OCI-LY7 (cell line): ENCODE results near the gene CARS1. TPM values are rescaled to one million over a fixed set of nuclear protein-coding genes. Genes with fewer than 3 reads are reported as not detected.

Experiments
- BruUV-seq: library from RNA; stranded (reverse); fragments of 400-500 nt; replicated peaks from 2 replicates; lab custom pipeline; 2021; lab: Mats Ljungman, UMichigan
- CTCF ChIA-PET: fragments of 300-600 bp; sonication (Branson Sonifier 250); formaldehyde crosslinking; loops from one replicate; lab custom pipeline; 2022; ENCODE audit warnings: antibody characterized with exemption; ENCODE audit not compliant: unreplicated experiment; lab: Charles Lee
- POLR2A ChIA-PET: fragments of 300-600 bp; sonication (Branson Sonifier 250); formaldehyde crosslinking; loops from one replicate; lab custom pipeline; 2022; ENCODE audit warnings: antibody characterized with exemption; lab: Charles Lee
- DNase-seq: peaks from one replicate; pipeline ENCODE4 v3.0.0-alpha.2; 2015; ENCODE audit warnings: low spot score
- H2AFZ ChIP-seq: fragments of 200-600 bp; sonication (generic), shearing (Covaris generic); 2 replicates; pipeline ENCODE4 v1.6.1; 2014; ENCODE audit warnings: mild to moderate bottlenecking, antibody characterized with exemption, low read length, moderate library complexity
- H3K27ac ChIP-seq: fragments of 200-600 bp; sonication (generic); 2 replicates; pipeline ENCODE4 v1.5.1; 2014; ENCODE audit warnings: mixed run types, low read depth, mild to moderate bottlenecking, moderate library complexity, low read length, inconsistent platforms; ENCODE audit not compliant: poor library complexity, severe bottlenecking
- H3K36me3 ChIP-seq: fragments of 200-600 bp; sonication (generic); 2 replicates; pipeline ENCODE4 v1.6.1; 2014; ENCODE audit warnings: mild to moderate bottlenecking, antibody characterized with exemption, low read length, moderate library complexity, mixed read lengths; ENCODE audit not compliant: insufficient read depth
- H3K4me1 ChIP-seq: fragments of 200-600 bp; sonication (generic); 2 replicates; pipeline ENCODE4 v1.5.1; 2014; ENCODE audit warnings: mild to moderate bottlenecking, low read length; ENCODE audit not compliant: insufficient read depth, poor library complexity, severe bottlenecking
- H3K4me2 ChIP-seq: fragments of 200-600 bp; sonication (generic); 2 replicates; pipeline ENCODE4 v1.6.1; 2014; ENCODE audit warnings: mild to moderate bottlenecking, low read length
- H3K4me3 ChIP-seq: fragments of 200-600 bp; sonication (generic); 2 replicates; pipeline ENCODE4 v1.5.1; 2014; ENCODE audit warnings: mild to moderate bottlenecking, low read depth, low read length; ENCODE audit not compliant: poor library complexity, severe bottlenecking
- H3K79me2 ChIP-seq: fragments of 200-600 bp; sonication (generic); 2 replicates; pipeline ENCODE4 v1.6.1; 2016; ENCODE audit warnings: low read depth, mild to moderate bottlenecking, low read length, moderate library complexity, mixed read lengths; ENCODE audit not compliant: insufficient read depth
- H3K9me2 ChIP-seq: fragments of 200-600 bp; sonication (generic); 2 replicates; pipeline ENCODE4 v1.6.1; 2016; ENCODE audit warnings: mild to moderate bottlenecking, low read length, mixed read lengths; ENCODE audit not compliant: insufficient read depth
- H3K9me3 ChIP-seq: fragments of 200-600 bp; sonication (generic); 2 replicates; pipeline ENCODE4 v1.6.1; 2014; ENCODE audit warnings: mild to moderate bottlenecking, mixed run types, low read length, mixed read lengths
- H4K20me1 ChIP-seq: fragments of 200-600 bp; sonication (generic); 2 replicates; pipeline ENCODE4 v1.6.1; 2014; ENCODE audit warnings: mild to moderate bottlenecking, antibody characterized with exemption, low read length, moderate library complexity, mixed read lengths; ENCODE audit not compliant: insufficient read depth
- EZH2phosphoT487 ChIP-seq: fragments of 200-600 bp; sonication (generic); IDR thresholded peaks from 2 replicates; pipeline ENCODE4 v1.6.1; 2018; ENCODE audit warnings: low read depth, borderline replicate concordance, mild to moderate bottlenecking, mixed run types, antibody characterized with exemption, low read length, moderate library complexity, mixed read lengths
- intact Hi-C: fragments of 100-400 bp; cut with micrococcal nuclease; formaldehyde crosslinking; loops from one replicate; pipeline ENCODE4 v1.10.0; 2022; ENCODE audit not compliant: unreplicated experiment
- total RNA-seq, 2 experiments: library from RNA; depleted of rRNA in 1 of 2; stranded (reverse); fragments of >200 nt in 1 of 2; shearing (Covaris generic) in 1 of 2; gene quantifications; 2 replicates each; pipeline ENCODE4 v1.2.3, GENCODE V29; 2014 to 2022
- TF ChIP-seq, protein P1 (sequence below): fragments of 200-600 bp; sonication (generic); conservative IDR thresholded peaks from 2 replicates; pipeline ENCODE4 v1.5.1; 2014; ENCODE audit warnings: mild to moderate bottlenecking, antibody characterized with exemption, low read length, moderate library complexity, mixed read lengths

CARS1 gene
- total RNA-seq, 2 experiments from 2014 or later = 58.3 to 88.8 TPM

DNA sequence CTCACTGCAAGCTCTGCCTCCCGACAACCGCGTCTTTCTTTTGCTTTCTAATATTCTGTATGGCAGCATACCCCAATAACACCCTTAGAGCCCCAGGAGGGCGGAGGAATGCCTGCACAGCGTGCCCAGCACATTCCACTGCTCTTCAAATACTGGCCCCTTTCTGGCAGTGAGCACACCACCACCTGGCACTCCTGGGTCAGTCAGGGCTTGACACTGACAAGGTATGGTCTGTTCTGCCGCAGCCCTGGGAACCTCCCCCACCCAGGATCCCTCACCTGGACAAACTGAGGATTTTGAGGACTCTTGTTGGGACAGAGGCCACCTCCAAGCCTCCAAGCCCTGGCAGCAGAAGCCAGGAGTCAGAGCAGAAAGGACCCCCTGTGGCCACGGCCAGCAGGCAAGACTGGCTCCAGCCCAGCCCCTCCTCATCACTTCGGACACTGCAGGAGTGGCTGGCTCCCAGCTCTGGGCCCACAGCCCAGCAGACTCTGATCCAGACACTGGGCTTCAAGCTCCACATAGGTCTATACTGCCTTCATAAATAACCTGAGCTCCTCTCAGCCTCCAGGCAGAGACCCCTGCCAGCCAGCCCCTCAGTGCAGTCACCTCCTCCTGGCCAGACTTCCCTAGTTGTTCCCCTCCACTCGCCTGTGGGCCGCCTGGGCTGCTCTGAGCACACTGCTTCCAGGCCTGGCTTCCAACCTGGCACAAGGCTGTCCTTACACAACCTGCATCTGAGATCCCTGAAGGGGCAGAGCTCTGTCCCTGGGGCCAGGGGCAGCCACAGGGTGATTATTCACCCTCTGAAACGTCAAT lies 14.5 kb downstream of the CARS1 start:
- ChIA-PET CTCF (no interaction called here), POLR2A (no interaction called here)
- no peak overlapping the region for H3K4me2 ChIP-seq
- no peaks in the 10 kb centered on the region for H3K9me2 ChIP-seq
- H3K79me2 ChIP-seq = no peaks in the 10 kb centered on the region; the same call in 1 of the 2 replicates
- no peak overlapping the region for H2AFZ ChIP-seq
- no peak for DNase-seq
- no peak overlapping the region for H3K4me3 ChIP-seq
- intact Hi-C loops = no loop called here
- TF ChIP-seq, protein P1, sequence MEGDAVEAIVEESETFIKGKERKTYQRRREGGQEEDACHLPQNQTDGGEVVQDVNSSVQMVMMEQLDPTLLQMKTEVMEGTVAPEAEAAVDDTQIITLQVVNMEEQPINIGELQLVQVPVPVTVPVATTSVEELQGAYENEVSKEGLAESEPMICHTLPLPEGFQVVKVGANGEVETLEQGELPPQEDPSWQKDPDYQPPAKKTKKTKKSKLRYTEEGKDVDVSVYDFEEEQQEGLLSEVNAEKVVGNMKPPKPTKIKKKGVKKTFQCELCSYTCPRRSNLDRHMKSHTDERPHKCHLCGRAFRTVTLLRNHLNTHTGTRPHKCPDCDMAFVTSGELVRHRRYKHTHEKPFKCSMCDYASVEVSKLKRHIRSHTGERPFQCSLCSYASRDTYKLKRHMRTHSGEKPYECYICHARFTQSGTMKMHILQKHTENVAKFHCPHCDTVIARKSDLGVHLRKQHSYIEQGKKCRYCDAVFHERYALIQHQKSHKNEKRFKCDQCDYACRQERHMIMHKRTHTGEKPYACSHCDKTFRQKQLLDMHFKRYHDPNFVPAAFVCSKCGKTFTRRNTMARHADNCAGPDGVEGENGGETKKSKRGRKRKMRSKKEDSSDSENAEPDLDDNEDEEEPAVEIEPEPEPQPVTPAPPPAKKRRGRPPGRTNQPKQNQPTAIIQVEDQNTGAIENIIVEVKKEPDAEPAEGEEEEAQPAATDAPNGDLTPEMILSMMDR = no peak
- no peak for TF ChIP-seq EZH2phosphoT487
- BruUV-seq = no TSS peak
- H3K36me3 ChIP-seq = peaks cover 71% of the 10 kb centered on the region
- H3K27ac ChIP-seq = no peak overlapping the region
- no peaks in the 10 kb centered on the region for H4K20me1 ChIP-seq
- H3K9me3 ChIP-seq = no peaks in the 10 kb centered on the region
- H3K4me1 ChIP-seq = no peaks in the 10 kb centered on the region

DNA sequence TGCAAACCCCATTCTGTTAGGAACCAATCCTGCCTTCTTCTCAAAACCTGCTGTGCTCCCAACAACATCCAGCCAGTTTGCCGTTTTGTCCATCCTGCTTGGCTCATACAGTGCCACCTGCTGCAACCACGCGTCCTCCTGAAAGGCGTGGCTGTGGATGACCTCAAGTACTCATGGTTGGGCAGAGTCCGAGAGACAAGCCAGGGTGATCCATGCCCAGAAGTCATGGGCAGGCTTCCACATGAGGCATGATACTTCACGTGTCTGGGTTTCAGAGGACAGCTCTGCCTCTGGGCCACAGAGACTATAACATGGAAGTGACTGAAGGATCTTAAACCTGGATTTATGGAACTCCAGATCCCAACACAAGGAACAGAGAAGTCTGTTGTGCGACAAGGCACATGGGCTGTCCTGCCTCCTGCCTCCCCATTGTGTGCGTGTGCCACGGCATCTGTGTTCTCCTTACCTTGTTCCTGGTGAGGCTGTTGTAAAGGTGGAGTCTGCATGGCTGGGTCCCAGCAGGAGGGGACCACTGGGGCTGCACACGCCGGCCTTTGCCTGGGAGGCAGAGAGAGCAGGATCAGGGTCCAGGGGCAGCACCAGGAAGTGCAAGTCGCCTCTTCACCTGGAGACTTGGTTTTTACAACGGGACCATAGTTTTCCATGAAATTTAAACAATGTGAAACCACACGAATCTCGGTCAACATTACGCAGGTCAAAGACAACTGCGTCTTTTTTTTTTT lies 15.4 kb downstream of the CARS1 start:
- BruUV-seq = no TSS peak
- H3K36me3 ChIP-seq = peaks cover 72% of the 10 kb centered on the region
- H4K20me1 ChIP-seq = no peaks in the 10 kb centered on the region

DNA sequence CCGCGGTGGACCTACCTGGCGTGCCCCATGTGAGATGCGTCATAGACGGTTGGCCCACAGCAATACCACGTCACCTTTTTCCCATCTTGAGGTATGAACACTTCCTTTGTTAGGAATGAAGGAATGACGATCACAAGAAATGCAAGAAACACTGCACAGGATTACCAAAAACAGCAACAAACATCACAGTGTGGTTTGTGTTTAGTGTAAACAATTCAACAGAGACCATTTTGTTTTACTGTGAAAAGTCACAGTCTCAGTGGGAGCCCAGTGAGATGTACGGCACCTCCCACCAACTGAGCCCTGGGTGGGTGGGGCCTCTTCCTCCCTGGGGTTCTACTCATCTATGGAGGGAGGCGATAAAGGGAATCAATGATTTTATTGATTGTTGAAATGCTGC lies 16.3 kb downstream of the CARS1 start:
- no TSS peak for BruUV-seq
- POLR2A ChIA-PET = no interaction called here
- Histone ChIP-seq H3K79me2 (no peaks in the 10 kb centered on the region), H4K20me1 (no peaks in the 10 kb centered on the region), H3K4me3 (no peak overlapping the region), H3K36me3 (peaks cover 72% of the 10 kb centered on the region), H3K4me1 (peaks cover 14% of the 10 kb centered on the region), H3K4me2 (no peak overlapping the region), H3K9me3 (no peaks in the 10 kb centered on the region), H2AFZ (no peak overlapping the region), H3K27ac (no peak overlapping the region), H3K9me2 (no peaks in the 10 kb centered on the region)
- no peak for TF ChIP-seq EZH2phosphoT487
- TF ChIP-seq, protein P1 = no peak
- CTCF ChIA-PET = no interaction called here
- DNase-seq = no peak
- intact Hi-C loops = no loop called here

More for the DNA sequence above, 15.4 kb downstream of the CARS1 start:
- H3K4me2 ChIP-seq = no peak overlapping the region
- H3K9me2 ChIP-seq = no peaks in the 10 kb centered on the region
- no peak overlapping the region for H3K4me3 ChIP-seq
- CTCF ChIA-PET = no interaction called here
- DNase-seq = no peak
- POLR2A ChIA-PET = no interaction called here
- intact Hi-C loops = no loop called here
- H3K27ac ChIP-seq = no peak overlapping the region
- no peaks in the 10 kb centered on the region for H3K79me2 ChIP-seq
- no peaks in the 10 kb centered on the region for H3K9me3 ChIP-seq
- no peak overlapping the region for H2AFZ ChIP-seq
- peaks cover 4% of the 10 kb centered on the region for H3K4me1 ChIP-seq
- TF ChIP-seq EZH2phosphoT487 = no peak
